Measurements from ENCODE around the gene MRPL12. TPM values are rescaled to one million over a fixed set of nuclear protein-coding genes. Genes with fewer than 3 reads are reported as not detected.

MRPL12 gene
- total RNA-seq, 1 experiment from 2014 or later: 140 TPM

GRCh38 chr17:81681672-81682071, 21.5 kb upstream of the MRPL12 start:
- Histone ChIP-seq H4K8ac (replicated peaks; ENCODE audit: insufficient read length, low read depth, low read length) (no peak overlapping the region), H3K4me1 (ENCODE audit: insufficient read depth, low read length) (no peaks in the 10 kb centered on the region), H3T11ph (ENCODE audit: low read length) (no peak overlapping the region), H3K56ac (ENCODE audit: insufficient read length, low read depth, low read length) (no peak overlapping the region), H4K5ac (ENCODE audit: insufficient read length, low read depth, low read length) (no peak overlapping the region), H2BK5ac (ENCODE audit: insufficient read length, low read length) (no peak overlapping the region), H2BK120ac (ENCODE audit: low read depth, low read length, poor library complexity, severe bottlenecking) (no peak overlapping the region), H3K9ac (ENCODE audit: extremely low read depth, insufficient read length, low read length) (no peak overlapping the region), H3K23ac (ENCODE audit: insufficient read length, low read depth, low read length) (no peak overlapping the region), H3K18ac (ENCODE audit: insufficient read length, low read depth, low read length) (no peak overlapping the region), H3K79me2 (ENCODE audit: insufficient read depth, low read length) (peaks cover 9% of the 10 kb centered on the region; the same call in 1 of the 2 replicates), H3K4me2 (ENCODE audit: insufficient read depth, insufficient read length, low read length) (no peak overlapping the region), H4K91ac (ENCODE audit: insufficient read length, low read depth, low read length) (no peak overlapping the region), H2BK15ac (ENCODE audit: low read depth, low read length) (no peak overlapping the region), H3K27me3 (ENCODE audit: insufficient read depth, low read length) (no peaks in the 10 kb centered on the region), H2AFZ (ENCODE audit: low read length) (no peak overlapping the region), H2BK20ac (ENCODE audit: low read depth, low read length, poor library complexity, severe bottlenecking) (no peak overlapping the region), H3K27ac (ENCODE audit: insufficient read length, low read depth, low read length) (no peak overlapping the region), H3K79me1 (ENCODE audit: insufficient read depth, low read depth, low read length, poor library complexity, severe bottlenecking) (peaks cover 8% of the 10 kb centered on the region), H2AK5ac (ENCODE audit: insufficient read length, low read length) (no peak overlapping the region), H3K23me2 (ENCODE audit: insufficient read length, low read depth, low read length, poor library complexity, severe bottlenecking) (peaks cover 10% of the 10 kb centered on the region), H2BK12ac (ENCODE audit: insufficient read length, low read depth, low read length) (no peak overlapping the region), H3K14ac (ENCODE audit: insufficient read depth, low read length) (no peak overlapping the region), H3K9me3 (ENCODE audit: control insufficient read depth, low read depth, low read length) (no peaks in the 10 kb centered on the region), H4K20me1 (ENCODE audit: control insufficient read depth, insufficient read depth, insufficient read length) (no peaks in the 10 kb centered on the region), H3K4ac (ENCODE audit: low read depth, low read length) (no peak overlapping the region)
- TF ChIP-seq CTCF (conservative IDR thresholded peaks at IDR 0.05): no peak
- Mint-ChIP-seq H3K4me3 (peak overlapping the region; percentile 22 to 54; a peak in 4 of 5 replicates), H3K27ac (no peak overlapping the region; a peak in 1 of 7 replicates), H3K36me3 (ENCODE audit: insufficient read depth in 1 of 3, low read depth in 3 of 3) (peaks cover 4 to 28% (median 19%) of the 10 kb centered on the region in 3 experiments), H3K27me3 (ENCODE audit: low read depth) (no peaks in the 10 kb centered on the region; the same call in 1 of the 2 replicates), H3K4me1 (peaks cover 14 to 20% of the 10 kb centered on the region in 2 experiments), H3K9me3 (no peaks in the 10 kb centered on the region)
- DNase-seq: no peak
- whole genome bisulfite sequencing (ENCODE audit: extremely low coverage, insufficient read length, low lambda C conversion rate): no CpG with 5 or more reads among the region's 17 CpGs

All from H9 (cell line).